GM04504 (cell line): ENCODE data around the gene SMIM15.
"Not testable (repeated sequence)": the region's sequence is repeated elsewhere in the genome, so short reads cannot be mapped to it uniquely, and the experiment has no call there.

Experiments
- DNase-seq: peaks from one replicate; pipeline ENCODE4 v3.0.0-alpha.2; 2012; ENCODE audit warnings: low read depth

The SMIM15 gene, protein sequence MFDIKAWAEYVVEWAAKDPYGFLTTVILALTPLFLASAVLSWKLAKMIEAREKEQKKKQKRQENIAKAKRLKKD

DNA sequence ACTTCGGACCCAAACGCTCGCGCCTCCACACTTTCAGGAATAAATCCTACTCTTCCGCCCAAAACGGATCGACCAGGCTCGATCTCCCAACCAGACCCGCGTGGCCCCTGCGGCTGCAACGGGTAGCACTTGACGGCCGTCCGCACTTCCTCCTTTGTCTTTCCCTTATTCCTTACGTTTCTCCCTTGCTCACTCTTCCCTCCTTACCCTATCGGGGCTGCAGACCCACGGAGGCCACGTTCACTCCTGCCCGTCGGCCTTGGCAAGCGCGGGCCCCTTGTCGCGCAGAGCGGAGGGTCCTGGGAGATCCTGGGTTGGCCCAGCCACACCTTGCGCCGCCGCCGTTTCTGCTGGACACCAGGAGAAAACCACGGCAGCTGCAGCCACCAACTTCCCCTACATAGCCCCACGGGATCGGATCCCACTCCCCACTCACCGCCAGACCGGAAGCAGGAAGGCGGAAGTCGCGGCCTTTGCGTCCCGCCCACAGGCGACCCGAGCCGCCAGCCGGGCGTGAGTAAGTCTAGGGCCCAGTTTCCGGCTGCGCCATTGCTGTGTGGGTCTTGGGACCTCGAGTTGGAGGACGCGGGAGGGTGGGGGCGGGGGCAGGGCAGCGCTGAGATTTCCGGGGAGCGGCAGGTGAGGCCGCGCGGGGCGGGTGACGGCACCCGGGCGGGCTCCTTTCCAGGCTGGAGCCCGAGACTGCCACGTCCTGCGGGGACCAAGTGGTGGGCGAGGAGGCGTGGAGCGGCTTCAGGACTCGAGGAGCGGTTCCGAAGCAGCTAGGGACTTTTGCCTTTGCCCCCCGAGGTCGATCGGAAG is at the start of gene SMIM15:
TSS of gene SMIM15 (minus strand) at position 459 of the 822 bp plus-strand sequence. CDS start 2,297 bp downstream, outside the sequence.
- DNase-seq, result peak; percentile 70

DNA sequence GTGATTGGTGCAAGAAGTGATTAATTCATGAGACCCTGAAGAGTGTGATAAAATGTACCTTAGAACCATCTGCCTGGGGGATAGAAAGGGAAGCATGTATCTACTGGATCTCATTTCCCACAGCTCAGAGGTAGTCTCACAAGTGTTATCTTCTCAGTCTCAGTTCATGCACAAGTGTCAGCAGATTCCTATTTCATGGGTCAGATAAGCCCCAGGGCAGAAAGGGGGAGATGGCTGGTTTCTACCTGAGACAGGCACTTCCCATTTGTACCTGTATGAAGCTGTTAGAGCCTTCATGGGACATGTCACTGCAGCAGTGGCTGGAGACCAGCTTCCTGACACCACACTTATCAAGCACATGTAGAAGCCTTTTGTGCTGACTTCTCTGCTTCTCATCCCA is 45.6 kb upstream of the SMIM15 start:
- DNase-seq, result no peak

DNA sequence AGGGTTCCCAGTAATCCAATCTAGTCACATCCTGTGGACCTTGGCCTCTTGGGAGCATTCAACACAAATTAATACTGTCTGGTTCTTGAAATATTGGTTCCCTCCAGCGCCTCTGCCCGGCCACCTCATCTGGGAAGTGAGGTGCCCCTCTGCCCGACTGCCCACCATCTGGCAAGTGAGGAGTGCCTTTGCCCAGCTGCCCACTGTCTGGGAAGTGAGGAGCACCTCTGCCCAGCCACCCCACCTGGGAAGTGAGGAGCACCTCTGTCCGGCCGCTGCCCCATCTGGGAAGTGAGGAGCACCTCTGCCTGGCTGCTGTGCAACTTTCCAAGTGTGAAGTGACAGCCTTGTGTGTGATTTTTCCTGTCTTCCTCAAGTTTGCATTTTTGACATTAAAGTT is 42.7 kb upstream of the SMIM15 start:
- no peak for DNase-seq

DNA sequence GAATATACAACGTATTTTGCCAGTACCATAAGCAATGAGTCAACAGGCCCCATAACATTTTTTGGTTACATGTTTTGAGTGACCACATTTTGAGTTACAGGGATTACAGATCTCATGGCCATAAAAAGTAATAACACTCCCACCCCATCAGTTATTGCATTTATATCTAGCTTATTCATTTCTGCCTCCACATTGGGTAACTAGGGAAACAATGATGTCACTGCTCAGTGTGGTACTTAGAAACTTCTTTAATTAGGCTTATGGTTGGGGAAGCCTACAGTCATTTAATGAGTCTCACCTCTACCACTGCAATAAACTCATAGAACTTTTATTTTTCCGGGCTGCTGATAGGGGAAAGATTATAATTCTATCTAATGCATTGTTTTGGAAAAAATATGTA is 39.9 kb upstream of the SMIM15 start:
- DNase-seq, result peak; percentile 36

DNA sequence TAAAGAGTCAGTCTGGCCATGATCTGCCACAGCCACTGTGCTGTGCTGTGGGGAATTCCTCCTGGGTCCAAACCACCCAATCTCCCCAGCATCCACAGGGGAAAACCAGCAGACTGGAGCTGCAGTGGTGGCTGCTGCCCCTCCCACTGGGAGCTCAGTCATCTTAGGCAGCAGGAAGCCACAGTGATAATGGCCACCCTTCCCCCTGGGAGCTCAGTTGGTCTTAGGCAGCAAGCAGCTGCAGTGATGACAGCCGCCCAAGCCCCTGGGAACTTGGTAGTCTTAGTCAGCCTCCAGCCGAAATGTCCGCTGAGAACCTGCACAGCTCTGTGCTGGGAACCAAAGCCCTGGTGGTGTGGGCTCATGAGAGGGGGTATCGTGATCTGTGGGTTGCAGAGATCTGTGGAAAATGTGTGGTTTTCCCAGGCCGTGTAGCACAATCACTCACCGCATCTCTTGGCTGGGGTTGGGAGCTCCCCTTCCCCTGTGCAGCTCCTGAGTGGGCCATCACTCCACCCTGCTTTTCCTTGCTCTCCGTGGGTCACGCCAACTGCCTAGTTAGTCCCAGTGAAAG is 38.4 kb upstream of the SMIM15 start:
- no peak for DNase-seq

DNA sequence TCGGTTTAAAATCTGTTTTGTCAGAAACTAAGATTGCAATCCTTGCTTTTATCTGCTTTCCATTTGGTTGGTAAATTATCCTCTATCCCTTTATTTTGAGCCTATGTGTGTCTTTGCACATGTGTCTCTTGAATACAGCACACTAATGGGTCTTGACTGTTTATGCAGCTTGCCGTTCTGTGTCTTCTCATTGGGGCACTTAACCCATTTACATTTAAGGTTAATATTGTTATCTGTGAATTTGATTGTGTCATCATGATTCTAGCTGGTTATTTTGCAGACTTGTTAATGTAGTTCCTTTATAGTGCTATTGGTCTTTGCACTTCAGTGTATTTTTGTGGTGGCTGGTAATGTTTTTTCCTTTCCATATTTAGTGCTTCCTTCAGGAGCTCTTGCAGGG is 36.3 kb upstream of the SMIM15 start:
- DNase-seq, result no peak

DNA sequence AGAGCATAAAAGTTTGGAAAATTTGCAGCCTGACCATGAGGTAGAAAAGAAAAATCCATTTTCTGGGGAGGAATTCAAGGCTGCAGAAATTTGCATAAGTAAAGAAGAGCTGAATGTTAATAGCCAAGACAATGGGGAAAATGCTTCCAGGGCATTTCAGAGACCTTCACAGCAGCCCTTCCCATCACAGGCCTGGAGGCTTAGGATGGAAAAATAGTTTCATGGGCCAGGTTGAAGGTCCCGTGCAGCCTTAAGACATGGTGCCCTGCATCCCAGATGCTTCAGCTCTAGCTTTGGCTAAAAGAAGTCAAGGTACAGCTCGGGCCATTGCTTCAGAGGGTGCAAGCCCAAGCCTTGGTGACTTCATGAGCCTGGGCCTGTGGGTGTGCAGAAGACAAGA is 25.6 kb upstream of the SMIM15 start:
- not testable (repeated sequence) for DNase-seq

DNA sequence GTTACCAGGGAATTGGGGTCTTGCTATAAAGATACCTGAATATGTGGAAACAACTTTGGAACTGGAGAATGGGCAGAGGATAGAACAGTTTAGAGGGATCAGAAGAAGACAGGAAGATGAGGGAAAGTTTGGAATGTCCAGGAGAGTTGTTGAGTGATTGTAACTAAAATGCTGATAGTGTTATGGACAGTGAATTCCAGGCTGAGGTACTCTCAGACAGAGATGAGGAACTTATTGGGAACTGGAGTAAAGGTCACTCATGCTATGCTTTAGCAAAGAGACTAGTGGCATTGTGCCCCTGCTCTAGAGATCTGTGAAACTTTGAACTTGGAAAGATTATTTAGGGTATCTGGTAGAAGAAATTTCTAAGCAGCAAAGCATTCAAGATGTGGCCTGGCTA is 25.1 kb upstream of the SMIM15 start:
- not testable (repeated sequence) for DNase-seq

DNA sequence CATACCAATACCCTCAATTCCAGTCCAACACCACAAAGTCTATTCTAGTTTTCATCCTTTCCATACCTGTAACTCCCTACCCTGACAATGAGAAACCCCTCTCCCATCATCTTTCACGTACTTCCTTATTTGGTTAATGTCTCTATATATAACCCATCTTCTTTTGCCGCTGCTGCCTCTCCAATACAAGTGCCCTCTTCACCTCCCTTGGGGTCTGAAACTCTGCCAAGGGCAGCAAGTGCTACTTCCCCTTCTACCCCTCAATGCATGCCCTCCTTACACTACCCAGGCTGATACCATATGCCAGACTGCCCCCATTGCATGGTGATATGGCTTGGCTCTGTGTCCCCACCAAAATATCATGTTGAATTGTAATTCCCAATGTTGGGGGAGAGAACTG is 24.4 kb upstream of the SMIM15 start:
- DNase-seq, result no peak

DNA sequence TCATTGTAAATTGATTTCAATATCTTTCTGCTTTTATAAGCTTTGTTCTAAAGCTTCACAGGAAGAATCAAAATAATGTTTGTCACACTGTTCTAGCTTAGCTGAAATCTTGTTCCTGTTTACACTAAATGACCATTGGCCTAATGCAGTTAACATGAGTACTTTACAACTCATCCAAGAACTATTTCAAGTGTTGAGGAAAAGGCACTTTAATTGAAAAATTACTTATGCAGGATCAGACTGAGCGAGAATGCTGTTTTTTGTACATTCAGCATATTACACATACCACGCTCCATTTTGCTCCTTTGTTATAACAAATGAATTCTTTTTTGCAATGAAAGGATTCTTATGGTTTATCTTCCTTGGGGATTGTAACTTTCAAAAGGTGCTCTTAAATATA is 22.4 kb upstream of the SMIM15 start:
- DNase-seq, result no peak

DNA sequence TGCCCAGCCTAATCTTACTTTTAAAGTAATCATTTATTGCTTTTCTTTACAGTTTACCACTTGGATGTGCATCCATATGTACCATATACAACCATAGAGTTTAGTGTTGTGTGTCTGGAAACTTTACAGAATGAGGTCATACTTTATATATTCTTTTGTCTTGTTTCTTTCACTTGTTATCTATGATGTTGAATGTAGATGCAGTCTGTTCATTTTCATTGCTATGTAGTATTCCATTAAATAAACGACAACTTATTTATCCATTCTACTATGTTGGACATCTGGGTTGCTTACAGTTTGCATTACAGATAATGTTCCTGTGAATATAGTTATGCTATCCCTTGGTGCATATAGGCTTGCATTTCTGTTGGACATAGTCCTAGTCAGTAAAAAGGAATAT is 21.3 kb upstream of the SMIM15 start:
- DNase-seq, result no peak

DNA sequence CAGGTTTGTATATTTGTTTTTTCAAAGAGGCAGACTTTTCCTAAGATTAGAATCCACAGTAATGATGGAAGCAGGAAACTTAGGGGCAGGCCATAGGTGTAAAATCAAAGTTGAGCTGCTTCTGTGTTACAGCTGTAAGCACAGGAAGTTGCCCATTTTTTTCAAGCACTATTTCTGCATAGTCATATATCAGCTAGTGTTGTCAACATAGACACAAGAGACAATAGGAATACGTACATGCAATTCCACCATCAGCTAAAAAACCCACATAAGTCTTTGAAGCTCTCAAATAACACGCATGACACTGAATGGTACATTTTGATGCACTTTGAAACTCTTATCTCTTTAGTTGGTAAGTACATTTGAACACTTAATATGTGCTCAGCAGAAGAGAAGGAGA is 20.2 kb upstream of the SMIM15 start:
- DNase-seq, result no peak

DNA sequence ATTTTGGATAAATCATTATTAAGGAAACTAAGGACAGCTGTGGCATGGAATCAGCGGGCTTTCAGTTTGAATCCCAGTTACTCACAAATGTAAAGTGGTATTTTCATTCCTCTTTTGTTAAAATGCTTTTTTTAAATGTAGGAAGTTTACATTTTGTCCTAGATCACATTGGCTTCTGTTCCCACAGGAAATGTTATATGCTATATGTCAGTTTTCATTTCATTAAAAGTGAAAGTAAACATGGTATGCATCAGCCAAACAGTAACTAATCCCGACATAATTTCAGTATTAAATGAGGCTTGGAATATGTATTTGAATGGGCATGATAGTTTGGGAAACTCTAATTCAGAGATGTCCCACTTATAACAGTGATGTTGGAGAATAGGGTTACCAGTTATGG is 18.6 kb upstream of the SMIM15 start:
- DNase-seq, result no peak

DNA sequence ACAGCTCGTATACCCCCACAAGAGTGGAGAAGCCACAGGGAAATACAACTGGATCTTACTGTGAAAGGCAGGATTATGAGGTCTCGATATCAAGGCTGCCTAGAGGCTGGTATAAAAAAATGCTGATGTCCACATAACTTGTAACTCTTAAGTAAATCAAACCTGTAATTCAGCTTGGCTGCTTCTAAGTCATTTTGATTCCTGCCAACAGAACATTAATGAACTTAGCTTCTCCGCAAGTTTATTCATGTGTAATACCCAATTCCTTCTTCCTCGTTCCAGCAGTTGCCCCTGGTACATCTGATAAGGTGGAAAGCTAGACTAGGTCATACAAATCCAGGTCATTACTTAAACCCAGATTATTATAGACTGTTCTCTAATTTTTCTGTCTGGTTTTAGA is 16.4 kb upstream of the SMIM15 start:
- DNase-seq, result no peak

DNA sequence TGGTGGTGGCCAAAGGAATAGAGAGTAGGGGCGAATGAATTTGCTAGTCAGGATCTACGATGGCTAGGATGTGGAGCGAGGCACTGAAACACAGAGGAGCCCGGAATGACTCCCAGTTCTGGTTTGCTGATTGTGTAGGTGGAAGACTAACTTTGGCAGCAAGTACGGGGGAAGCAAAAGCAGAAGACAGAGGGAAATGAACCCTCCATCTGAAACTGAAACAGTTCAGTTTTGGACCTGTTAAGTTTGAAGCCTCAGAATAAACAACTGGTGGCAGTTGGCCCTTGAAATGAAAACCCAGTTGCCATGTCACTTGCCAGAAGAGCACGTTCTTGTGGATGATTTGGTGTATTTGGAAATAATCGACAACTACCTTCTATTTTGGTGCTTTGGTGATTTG is 15.4 kb upstream of the SMIM15 start:
- no peak for DNase-seq

DNA sequence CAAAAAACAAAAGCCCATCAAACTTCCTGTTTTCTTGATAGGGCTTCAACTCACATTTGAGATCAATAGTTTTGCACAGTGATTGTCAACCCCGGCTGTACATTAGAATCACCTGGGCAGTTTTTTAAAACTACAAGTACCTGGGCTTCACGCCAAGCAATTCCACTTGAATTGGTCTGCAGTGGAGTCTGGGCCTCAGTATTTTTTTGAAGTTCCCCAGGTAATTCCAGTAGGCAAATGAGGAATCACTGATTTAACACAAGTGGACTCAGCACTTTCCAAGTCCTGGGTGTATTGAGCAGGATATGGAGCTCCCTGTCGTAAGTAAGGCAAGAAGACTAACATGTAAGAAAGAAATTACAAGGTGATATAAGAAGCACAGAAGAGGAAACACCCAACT is 14.8 kb upstream of the SMIM15 start:
- DNase-seq, result no peak

DNA sequence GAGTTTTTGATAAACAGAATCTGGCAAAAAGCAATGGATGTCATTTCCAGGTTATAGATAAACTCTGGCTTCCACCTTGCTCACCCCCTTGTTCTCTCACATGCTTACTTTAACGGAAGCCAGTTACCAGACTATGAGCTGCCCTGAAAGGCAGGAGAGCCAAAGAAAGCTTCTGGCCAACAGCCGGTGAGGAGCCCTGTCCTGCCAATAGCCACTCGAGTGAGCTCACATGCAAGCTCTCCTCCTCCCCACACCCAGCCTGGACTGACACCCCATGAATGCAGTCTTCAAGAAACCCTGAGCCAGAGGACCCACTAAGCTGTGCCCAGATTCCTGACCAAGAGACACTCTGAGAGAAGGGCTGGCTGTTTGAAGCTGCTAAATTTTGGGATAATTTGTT is 14.4 kb upstream of the SMIM15 start:
- no peak for DNase-seq

DNA sequence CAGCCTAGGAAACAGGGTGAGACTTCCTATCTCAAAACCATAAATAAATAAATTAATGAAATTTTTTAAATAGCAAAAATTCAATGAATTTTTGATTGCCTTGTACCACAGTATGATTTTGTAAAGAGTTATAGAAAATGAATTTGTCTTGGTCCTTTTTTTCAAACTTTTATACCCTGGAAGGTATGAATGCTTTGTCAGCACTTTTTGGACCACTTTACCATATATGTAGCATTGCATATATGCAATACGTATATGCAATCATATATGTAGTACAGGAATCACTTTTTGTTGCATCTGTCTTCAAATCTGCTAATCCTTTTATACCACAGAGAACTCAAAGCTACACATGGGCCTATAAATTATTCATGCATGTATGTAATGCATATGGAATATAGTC is 9.2 kb upstream of the SMIM15 start:
- no peak for DNase-seq

DNA sequence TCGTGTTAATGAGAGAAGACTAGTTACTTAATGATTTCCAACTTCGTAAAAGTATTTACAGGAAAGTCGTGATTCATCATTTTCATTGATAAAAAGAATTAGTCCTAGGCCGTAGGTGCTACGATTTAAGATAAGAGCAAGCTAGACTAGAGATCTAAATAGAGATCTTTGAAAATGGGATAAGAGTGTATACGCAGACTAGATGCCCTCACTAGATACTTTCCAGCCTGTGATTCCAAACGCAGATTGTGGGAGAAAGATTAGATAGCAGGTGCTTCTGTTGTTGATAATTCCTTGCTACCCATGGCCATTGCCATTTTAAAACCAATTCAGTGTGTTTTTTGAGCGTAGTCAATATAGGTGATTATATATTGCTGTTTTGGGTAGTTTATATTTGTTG is 6.7 kb upstream of the SMIM15 start:
- no peak for DNase-seq

DNA sequence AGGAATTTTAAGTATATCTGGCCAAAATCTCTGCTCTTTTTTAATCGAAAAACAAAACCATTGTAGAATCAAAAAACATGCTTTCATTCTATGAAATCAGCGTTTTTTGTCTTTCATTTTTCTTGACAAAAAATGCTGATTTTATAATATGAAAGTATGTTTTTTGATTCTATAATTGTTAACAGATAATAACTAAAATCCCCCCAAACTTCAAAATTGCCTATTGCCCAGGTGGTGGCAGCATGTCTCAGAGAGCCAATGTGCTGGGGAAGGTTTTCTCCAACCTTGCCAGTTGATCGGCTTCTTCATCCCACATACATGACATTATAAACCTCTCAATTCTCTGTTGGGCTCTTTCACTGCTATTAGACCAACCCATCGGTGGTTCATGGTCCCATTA is 5.1 kb upstream of the SMIM15 start:
- DNase-seq, result peak; percentile 16

DNA sequence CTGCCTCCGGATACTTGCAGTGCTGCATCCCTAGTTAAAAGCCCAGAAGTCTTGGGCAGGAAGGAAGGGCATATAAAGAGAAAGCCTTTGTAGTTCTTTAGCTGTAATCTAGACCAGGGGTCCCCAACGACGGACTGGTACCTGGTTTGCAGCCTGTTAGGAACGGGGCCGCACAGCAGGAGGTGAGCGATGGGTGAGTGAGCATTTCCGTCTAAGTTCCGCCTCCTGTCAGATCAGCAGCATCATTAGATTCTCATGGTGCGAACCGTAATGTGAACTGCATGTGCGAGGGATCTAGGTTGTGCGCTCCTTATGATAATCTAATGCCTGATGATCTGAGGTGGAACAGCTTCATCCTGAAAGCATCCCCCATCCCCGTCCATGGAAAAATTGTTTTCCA is 1.6 kb upstream of the SMIM15 start:
- no peak for DNase-seq

DNA sequence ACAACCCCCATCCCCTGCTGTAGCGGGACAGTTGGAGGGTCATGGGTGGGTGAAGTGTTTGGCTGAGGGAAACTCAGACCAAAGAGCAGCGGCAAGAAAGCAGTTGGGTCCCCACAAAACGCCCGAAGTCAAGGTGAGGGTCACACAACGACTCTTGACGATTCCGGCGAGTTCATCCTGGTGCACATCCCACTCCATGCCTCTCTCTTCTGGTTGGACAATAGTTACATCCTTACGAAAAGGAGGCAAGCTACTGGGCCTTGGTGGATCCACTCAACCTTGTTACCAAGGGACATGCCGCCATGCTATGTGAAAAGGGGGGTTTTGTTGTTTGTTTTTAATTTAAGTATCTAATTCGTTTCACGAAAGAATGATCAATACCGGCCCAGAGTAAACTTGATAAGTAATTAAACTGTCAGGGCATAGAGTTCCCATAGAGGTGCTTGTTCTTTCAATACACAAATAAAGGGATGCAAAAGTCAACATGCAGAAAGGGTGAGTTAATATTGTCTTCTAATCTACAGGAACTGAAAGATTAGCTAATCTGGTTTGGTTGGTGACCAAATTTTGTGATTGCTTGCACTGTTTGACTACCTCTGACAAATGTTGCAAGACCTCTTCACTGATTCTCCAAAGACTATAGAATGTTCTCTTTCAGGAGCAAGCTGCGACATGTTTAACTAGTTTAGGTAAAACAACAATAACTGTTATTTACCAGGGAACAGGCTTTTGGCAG is 732 bp upstream of the SMIM15 start:
- DNase-seq, result no peak

DNA sequence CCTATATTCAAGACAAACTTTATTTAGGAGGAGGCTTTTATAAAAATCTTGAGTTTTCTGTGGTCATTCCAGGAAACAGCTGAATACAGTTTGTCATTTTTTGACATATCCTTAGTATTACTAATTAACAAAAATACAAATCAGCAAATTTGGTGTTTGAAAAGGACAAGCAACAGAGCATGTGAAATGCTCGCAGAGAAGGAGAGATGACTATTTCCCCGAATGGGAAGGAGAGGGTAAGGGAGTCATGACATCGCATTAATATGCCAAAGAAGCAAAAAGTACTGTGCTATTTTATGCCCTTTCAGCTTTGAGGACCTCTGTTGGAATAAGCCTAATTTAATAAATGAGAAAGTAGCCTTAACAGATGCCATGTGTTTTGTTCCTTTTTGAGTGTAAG is 1.8 kb downstream of the SMIM15 start:
- no peak for DNase-seq
